Measurements from ENCODE around the gene FUNDC2. TPM values are rescaled to one million over a fixed set of nuclear protein-coding genes. Genes with fewer than 3 reads are reported as not detected.

FUNDC2 gene
- total and polyA plus RNA-seq, 2 donors (not counting 3 experiments of a cell fraction or from before 2014, with no cell fraction given), result 53.3 to 65.6 TPM

DNA sequence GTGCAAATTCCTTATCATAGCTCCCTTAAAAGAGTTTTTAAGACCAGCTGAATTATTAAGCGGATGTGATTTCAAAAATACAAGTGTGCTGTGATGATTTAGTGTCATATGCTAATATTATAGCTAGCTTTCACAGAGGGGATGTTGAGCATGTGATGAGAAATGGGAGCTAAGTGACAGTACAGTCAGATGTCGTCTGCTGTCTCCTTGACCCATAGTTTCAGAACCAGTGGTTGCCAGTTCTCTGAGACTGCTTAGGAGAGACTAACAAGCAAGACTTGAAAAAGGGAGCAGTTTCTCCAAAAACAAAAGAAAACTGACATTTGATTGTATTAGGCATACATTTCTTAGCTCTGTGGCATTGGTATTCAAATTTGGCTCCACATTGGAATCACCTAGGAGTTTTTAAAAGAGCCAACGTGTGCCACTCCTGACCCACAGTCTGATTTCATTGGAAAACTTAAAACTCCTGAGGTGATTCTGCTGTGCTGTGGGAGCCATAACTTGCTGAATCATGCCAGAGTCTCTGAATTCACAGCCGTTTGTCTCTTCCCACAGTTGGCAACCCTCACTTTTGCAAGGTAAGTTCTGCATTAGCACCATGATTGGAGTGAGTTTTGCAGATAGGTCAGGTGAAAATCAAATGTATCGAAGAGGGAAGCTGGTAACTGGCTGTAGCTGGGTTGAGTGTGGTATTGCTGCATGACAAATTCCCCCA, 20.3 kb downstream of the FUNDC2 start:
- Histone ChIP-seq H3K79me2 (ENCODE audit: control insufficient read depth, insufficient read depth, low read length) (no peaks in the 10 kb centered on the region), H3K4me2 (ENCODE audit: insufficient read depth, low read length) (no peak overlapping the region), H3K9me3 (replicated peaks; ENCODE audit: control insufficient read depth, insufficient read depth, low read length) (no peaks in the 10 kb centered on the region), H3K4me1 (ENCODE audit: control insufficient read depth, extremely low read depth, insufficient read depth, low read length) (no peaks in the 10 kb centered on the region), H3K4me3 (replicated peaks in 1 of 3; ENCODE audit: insufficient read depth in 1 of 3, low read depth in 1 of 3, low read length in 3 of 3) (no peak overlapping the region), H3K36me3 (ENCODE audit: control insufficient read depth in 2 of 2, extremely low read depth in 1 of 2, insufficient read depth in 2 of 2, low read length in 2 of 2) (peaks cover 0 to 2% of the 10 kb centered on the region in 2 experiments), H3K9ac (replicated peaks; ENCODE audit: extremely low read depth, insufficient read depth, low read length) (no peak overlapping the region), H3K27me3 (ENCODE audit: control insufficient read depth in 2 of 2, insufficient read depth in 2 of 2, low read length in 2 of 2) (no peaks in the 10 kb centered on the region), H3K27ac (ENCODE audit: insufficient read depth, low read depth, low read length) (no peak overlapping the region), H3K9me1 (replicated peaks; ENCODE audit: control insufficient read depth, extremely low read depth, insufficient read depth, low read length) (no peaks in the 10 kb centered on the region), H4K20me1 (replicated peaks; ENCODE audit: control insufficient read depth, extremely low read depth, insufficient read depth, low read length) (no peaks in the 10 kb centered on the region), H2AFZ (ENCODE audit: low read depth, low read length) (no peak overlapping the region)
- FAIRE-seq, result no peak
- TF ChIP-seq FOS (IDR thresholded peaks at IDR 0.05; ENCODE audit: borderline replicate concordance, insufficient read depth, low read length) (no peak), MYC (IDR thresholded peaks at IDR 0.05; ENCODE audit: low read depth, low read length) (no peak), EZH2 (IDR thresholded peaks at IDR 0.05; ENCODE audit: borderline replicate concordance, low read depth, low read length, severe bottlenecking) (no peak), MAX (IDR thresholded peaks at IDR 0.05; ENCODE audit: insufficient read depth, insufficient read length) (no peak), JUN (IDR thresholded peaks at IDR 0.05; ENCODE audit: borderline replicate concordance, insufficient read depth, insufficient read length, low read depth) (no peak), POLR2A (IDR thresholded peaks at IDR 0.05; ENCODE audit: low read depth, low read length) (no peak), GATA2 (IDR thresholded peaks at IDR 0.05; ENCODE audit: insufficient read depth, insufficient read length, low read depth, low read length) (no peak), POLR2AphosphoS5 (IDR thresholded peaks at IDR 0.05; ENCODE audit: insufficient read depth, low read depth, low read length) (no peak)
- TF ChIP-seq, protein P1, sequence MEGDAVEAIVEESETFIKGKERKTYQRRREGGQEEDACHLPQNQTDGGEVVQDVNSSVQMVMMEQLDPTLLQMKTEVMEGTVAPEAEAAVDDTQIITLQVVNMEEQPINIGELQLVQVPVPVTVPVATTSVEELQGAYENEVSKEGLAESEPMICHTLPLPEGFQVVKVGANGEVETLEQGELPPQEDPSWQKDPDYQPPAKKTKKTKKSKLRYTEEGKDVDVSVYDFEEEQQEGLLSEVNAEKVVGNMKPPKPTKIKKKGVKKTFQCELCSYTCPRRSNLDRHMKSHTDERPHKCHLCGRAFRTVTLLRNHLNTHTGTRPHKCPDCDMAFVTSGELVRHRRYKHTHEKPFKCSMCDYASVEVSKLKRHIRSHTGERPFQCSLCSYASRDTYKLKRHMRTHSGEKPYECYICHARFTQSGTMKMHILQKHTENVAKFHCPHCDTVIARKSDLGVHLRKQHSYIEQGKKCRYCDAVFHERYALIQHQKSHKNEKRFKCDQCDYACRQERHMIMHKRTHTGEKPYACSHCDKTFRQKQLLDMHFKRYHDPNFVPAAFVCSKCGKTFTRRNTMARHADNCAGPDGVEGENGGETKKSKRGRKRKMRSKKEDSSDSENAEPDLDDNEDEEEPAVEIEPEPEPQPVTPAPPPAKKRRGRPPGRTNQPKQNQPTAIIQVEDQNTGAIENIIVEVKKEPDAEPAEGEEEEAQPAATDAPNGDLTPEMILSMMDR (IDR thresholded peaks at IDR 0.05; ENCODE audit: extremely low read depth in 1 of 2, insufficient read depth in 1 of 2, low read depth in 1 of 2, low read length in 2 of 2), result no peak
- DNase-seq (ENCODE audit: low read depth, low spot score), result no peak
- CTCF ChIA-PET, result interaction anchor here (1.2 kb wide), 1 partner anchor 21 kb away, joined by 3 read pairs; no protein-coding TSS in a partner anchor
- dilution Hi-C loops (cut with MboI; ENCODE audit: extremely low pct_ligation_motif_present, low sequenced_read_pairs) (no loop called here), intact Hi-C loops (cut with micrococcal nuclease) (no loop called here)
- BruUV-seq (replicated peaks), result no TSS peak
- POLR2A ChIA-PET, result no interaction called here

Data from endothelial cell of umbilical vein (primary cell).